ENCODE data around the gene FEV. TPM values are rescaled to one million over a fixed set of nuclear protein-coding genes. Genes with fewer than 3 reads are reported as not detected.

FEV gene
- total RNA-seq, 4 donors from 2014 or later = not detected

GRCh38 chr2:218983263-218983933, 1.6 kb downstream of the FEV start:
- H3K4me3 ChIP-seq = no peak overlapping the region
- 7 to 13% methylated on average over 8 to 11 of the region's 23 CpGs for WGBS, 2 donors (ENCODE audit: low coverage in 1 of 2)
- H3K27me3 ChIP-seq = peaks cover 100% of the 10 kb centered on the region
- ATAC-seq = no peak
- TF ChIP-seq POLR2AphosphoS5 (IDR thresholded peaks at IDR 0.05) = no peak
- no peak for TF ChIP-seq POLR2A (IDR thresholded peaks at IDR 0.05)
- TF ChIP-seq CTCF (IDR thresholded peaks at IDR 0.05) = no peak
- no peak for TF ChIP-seq EP300 (IDR thresholded peaks at IDR 0.05)
- no peaks in the 10 kb centered on the region for H3K9me3 ChIP-seq
- no peak overlapping the region for H3K27ac ChIP-seq
- peaks cover 0 to 59% (median 25%) of the 10 kb centered on the region in 3 donors for H3K4me1 ChIP-seq
- H3K36me3 ChIP-seq = no peaks in the 10 kb centered on the region

- H3K9me3 ChIP-seq = no peaks in the 10 kb centered on the region
- no peak for TF ChIP-seq EP300 (IDR thresholded peaks at IDR 0.05)
- no peak for TF ChIP-seq POLR2AphosphoS5 (IDR thresholded peaks at IDR 0.05)
- TF ChIP-seq POLR2A (IDR thresholded peaks at IDR 0.05) = no peak
- TF ChIP-seq CTCF (IDR thresholded peaks at IDR 0.05) = no peak
- H3K4me1 ChIP-seq = peaks cover 0 to 59% (median 25%) of the 10 kb centered on the region in 3 donors
- H3K36me3 ChIP-seq = no peaks in the 10 kb centered on the region
- WGBS, 2 donors (ENCODE audit: low coverage in 1 of 2) = 0 to 12% methylated on average over 8 to 13 of the region's 28 CpGs
- H3K27ac ChIP-seq = no peak overlapping the region
- H3K27me3 ChIP-seq = peaks cover 100% of the 10 kb centered on the region
- H3K4me3 ChIP-seq = peak overlapping the region in 1 of 2 donors; percentile 41
- ATAC-seq = no peak
Measured at GRCh38 chr2:218982586-218983262, 2.3 kb downstream of the FEV start.

- no peak for ATAC-seq
- peaks cover 100% of the 10 kb centered on the region for H3K27me3 ChIP-seq
- H3K4me1 ChIP-seq = peaks cover 0 to 59% (median 25%) of the 10 kb centered on the region in 3 donors
Measured at GRCh38 chr2:218981881-218982585, 3.0 kb downstream of the FEV start.

GRCh38 chr2:218981390-218981880, 3.5 kb downstream of the FEV start:
- 4% methylated on average over 4 of the region's 46 CpGs; no CpG with 5 or more reads in 1 of the 2 donors for WGBS, 2 donors (ENCODE audit: low coverage in 1 of 2)
- no peak for TF ChIP-seq CTCF (IDR thresholded peaks at IDR 0.05)
- no peak for TF ChIP-seq EP300 (IDR thresholded peaks at IDR 0.05)
- no peak for TF ChIP-seq POLR2AphosphoS5 (IDR thresholded peaks at IDR 0.05)
- no peak for TF ChIP-seq POLR2A (IDR thresholded peaks at IDR 0.05)
- Histone ChIP-seq H3K4me1 (peaks cover 0 to 59% (median 25%) of the 10 kb centered on the region in 3 donors), H3K27ac (no peak overlapping the region), H3K36me3 (no peaks in the 10 kb centered on the region), H3K27me3 (peaks cover 100% of the 10 kb centered on the region), H3K4me3 (peak overlapping the region in 1 of 2 donors; percentile 41), H3K9me3 (no peaks in the 10 kb centered on the region)
- no peak for ATAC-seq

More at GRCh38 chr2:218981881-218982585, 3.0 kb downstream of the FEV start:
- WGBS, 2 donors (ENCODE audit: low coverage in 1 of 2) = 2% methylated on average over 17 of the region's 69 CpGs; no CpG with 5 or more reads in 1 of the 2 donors
- Histone ChIP-seq H3K9me3 (no peaks in the 10 kb centered on the region), H3K36me3 (no peaks in the 10 kb centered on the region), H3K4me3 (peak overlapping the region in 1 of 2 donors; percentile 41), H3K27ac (no peak overlapping the region)
- TF ChIP-seq CTCF (IDR thresholded peaks at IDR 0.05) = no peak
- TF ChIP-seq POLR2AphosphoS5 (IDR thresholded peaks at IDR 0.05) = no peak
- no peak for TF ChIP-seq POLR2A (IDR thresholded peaks at IDR 0.05)
- no peak for TF ChIP-seq EP300 (IDR thresholded peaks at IDR 0.05)

Measured in gastroesophageal sphincter (tissue), 4 donors.